Cerebellar nuclear complex (tissue), 1 donor: ENCODE measurements around the gene CCDC50.

Experiments used
- DNase-seq, 2 experiments: peaks; one replicate each; lab custom pipeline; 2025; lab: John Stamatoyannopoulos, UW

The CCDC50 gene

DNA sequence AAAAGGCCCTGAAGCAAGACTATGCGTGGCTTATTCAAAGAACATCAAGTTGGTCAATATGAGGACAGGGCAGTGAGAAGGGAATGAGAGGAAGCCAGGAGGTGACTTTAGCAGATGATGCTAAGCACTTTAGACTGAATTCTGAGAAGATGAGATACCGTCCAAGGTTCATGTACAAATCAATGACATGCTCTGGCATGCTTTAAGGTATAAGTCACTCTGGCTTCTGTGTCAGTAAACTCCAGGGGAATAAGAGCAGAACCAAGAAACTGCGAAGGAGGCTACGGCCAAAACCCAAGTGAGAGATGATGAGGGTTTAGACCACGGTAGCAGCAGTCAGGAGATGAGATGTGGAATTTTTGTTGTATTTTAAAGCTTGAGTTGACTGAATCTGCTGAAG lies 8.9 kb upstream of the CCDC50 start:
- no peak for DNase-seq

- no peak for DNase-seq
Measured at GRCh38 chr3:191321019-191321767, 8.0 kb upstream of the CCDC50 start.

GRCh38 chr3:191324936-191325335 lies 4.3 kb upstream of the CCDC50 start:
- no peak for DNase-seq

- DNase-seq = no peak
Measured at GRCh38 chr3:191327526-191327925, 1.7 kb upstream of the CCDC50 start.

GRCh38 chr3:191328383-191328961 lies 722 bp upstream of the CCDC50 start:
- no peak for DNase-seq

DNA sequence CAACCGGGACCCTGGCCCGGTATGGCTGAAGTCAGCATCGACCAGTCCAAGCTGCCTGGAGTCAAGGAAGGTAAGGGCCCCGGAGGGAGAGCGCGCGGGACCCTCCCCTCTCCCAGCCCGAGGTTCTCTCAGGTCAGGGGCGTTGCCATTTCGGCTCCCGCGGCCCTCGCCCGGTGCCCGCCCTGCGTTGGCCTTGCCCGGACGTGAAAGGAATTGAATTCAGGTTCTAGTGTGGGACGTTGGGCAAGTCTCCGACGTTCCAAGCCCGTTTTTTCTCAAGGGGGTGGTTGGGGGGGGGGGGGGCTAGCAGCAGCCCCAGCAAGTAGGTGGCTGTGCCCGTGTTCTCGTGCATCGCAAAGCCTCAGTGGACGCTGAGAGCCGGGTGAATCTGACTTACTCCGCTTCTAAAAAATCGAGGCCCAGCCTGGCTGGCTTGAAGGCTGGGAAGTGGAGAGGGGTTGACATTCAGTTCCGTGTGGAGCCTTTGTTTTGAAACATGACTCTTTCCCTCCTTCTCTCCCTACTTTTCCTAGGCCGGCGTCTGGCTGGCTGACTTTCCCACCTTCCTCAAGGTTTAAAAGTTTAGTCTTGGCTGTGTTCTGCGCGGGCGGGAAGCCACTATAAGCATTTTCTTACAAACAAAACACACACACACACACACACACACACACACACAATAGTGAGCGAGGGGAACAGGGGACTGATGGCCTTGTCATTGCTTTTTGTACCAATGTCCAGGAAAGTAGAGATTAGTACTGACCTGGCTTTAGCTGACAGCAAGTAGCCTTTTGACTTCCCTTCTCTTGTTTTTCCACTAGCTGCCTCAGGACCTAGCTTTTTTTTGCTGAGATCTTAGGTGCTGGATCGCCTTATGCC lies 698 bp downstream of the CCDC50 start, which contains the start of gene UTS2B:
UTS2B (minus strand) TSS at position 873 of the 876 bp plus-strand sequence. CDS start 48,337 bp downstream, outside the sequence.
- DNase-seq = no peak

- DNase-seq = no peak
Measured at GRCh38 chr3:191330530-191331048, 1.4 kb downstream of the CCDC50 start.

GRCh38 chr3:191331388-191331787 lies 2.2 kb downstream of the CCDC50 start:
- no peak for DNase-seq

DNA sequence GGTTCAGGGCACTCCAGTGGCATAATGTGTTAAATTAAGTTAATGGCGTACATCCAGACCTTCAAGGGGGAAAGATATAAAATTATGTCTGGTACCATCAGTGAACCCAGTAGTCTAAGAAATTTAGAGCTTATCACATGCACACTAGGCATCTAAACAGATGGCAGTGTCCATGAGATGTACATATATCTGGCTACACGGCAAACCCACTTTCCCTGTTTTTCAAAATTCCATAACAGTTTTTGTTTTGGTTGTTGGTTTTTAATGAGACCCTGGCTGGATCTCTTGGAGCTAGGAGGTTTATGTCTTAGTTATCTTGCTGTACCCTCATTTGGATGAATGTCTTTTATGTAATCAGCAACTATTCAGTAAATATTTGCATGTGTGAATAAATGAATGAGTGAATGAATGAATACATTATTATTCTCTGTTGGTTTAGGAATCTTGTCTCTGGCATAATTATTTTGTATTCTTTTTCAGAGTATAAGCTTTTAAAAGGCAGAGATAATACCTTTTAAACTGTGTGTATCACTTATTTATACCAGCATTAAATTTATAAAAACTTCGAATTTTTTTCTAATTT lies 4.2 kb downstream of the CCDC50 start:
- DNase-seq = no peak

DNA sequence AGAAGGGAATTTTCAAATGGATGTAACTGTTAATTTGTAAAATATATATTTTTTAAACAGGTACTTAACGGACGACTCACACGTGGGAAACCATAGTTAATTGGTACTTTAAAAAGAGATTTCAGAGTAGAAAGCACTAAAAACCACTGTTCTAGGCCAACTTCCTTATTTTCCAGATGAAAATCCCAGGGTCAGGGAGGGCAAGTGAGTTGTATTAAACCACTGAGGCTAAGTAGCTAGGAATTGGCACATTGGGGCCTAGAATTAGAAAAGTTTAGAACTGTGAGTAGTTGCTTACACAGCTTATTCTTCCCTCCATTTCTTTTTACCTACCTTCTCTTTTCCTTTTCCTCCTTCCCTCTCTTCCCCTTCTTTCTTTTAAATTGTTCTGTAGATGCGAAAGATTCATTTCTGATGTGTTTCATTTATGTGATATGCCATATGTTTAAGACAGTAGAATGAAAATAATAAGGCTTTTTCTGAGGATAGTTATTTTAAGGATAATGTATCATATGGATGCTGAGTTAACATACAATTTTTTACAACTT lies 5.2 kb downstream of the CCDC50 start:
- no peak for DNase-seq

DNA sequence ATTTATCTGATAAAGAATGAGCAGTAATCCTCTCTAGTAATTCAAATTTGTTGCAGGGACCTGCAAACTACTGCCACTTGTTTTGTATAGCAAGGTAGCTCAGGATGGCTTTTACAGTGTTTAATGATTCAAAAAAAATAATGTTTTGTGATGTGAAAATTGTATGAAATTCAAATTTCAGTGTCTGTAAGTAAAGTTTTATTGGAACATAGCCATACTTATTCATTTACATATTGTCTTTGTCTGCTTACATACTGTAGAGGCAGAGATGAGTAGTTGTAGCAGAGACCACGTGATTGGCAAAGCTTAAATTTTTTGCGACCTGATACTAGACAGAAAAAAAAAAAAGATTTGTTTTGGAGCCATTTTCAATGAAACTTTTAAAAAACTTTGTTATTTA lies 7.6 kb downstream of the CCDC50 start:
- no peak for DNase-seq

DNA sequence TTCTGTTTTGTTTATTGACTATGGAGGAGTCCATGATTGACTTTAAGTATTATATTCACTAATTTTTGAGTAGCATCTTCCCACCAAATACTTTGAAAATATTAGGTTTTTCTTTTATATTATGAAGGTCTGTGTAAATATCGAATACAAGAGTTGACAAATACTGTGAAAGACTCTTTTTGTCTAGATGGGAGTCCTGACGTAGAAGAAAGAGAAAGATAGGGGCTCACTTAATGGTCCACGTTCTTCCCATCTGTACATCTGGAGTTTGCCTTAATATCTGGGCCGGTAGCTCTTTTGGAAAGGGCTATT lies 8.9 kb downstream of the CCDC50 start:
- no peak for DNase-seq

- DNase-seq = no peak
Measured at GRCh38 chr3:191339316-191339917, 10.2 kb downstream of the CCDC50 start.

DNA sequence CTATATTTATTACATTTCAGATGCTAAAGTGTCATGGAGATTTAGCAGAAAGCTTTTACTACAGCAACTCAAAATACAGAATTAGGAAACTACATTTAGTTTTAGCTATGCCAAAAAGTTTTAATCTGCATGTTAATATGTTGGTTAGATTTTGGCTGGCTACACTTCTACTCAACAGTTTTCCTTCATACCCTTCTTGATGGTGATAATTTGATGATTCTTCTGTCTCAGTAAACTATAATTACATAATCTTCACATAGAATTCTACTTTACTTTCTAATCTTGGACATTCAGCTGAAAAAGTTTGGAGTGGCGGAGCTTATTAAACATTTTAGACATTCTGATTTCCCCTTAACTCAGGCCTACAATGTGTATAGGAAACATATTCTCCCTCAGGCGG lies 11.2 kb downstream of the CCDC50 start:
- DNase-seq = no peak

DNA sequence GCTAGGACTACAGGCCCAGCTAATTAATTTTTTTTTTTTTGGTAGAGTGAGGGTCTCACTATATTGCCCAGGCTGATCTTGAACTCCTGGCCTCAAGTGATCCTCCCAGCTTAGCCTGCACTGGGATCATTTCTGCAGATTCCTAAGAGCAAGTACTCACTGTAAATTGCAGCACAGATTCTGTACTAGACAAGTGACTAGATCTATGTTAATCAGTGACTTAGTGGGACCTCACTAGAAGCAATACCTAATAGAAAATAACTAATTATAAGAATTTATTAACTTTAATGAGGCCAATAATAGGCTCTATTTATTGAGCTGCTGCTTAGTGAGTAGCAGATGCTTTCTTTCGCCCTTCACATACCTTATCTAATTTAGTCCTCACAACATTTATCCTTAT lies 11.8 kb downstream of the CCDC50 start:
- no peak for DNase-seq

- DNase-seq = no peak
Measured at GRCh38 chr3:191342006-191342405, 12.8 kb downstream of the CCDC50 start.

GRCh38 chr3:191342411-191342810 lies 13.2 kb downstream of the CCDC50 start:
- no peak for DNase-seq

DNA sequence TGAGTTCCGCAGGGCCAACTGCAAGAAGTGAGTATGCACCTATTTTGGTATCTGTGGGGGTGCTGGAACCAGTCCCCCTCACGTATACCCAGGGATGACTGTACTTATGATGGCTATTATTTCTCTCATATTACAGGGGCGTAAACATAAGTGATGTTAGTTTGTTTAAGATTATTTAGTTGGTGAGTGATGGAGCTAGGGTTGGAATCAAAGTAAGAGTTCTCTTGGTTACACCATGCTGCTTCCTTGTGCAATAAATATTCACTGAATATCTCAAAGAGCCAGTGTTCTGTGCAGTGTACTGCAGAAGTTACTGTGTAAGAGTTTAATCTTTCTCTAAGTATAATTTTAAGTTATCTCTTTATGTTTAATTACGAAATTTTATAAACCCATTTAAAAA lies 13.9 kb downstream of the CCDC50 start:
- no peak for DNase-seq

GRCh38 chr3:191343913-191344312 lies 14.7 kb downstream of the CCDC50 start:
- no peak for DNase-seq

DNA sequence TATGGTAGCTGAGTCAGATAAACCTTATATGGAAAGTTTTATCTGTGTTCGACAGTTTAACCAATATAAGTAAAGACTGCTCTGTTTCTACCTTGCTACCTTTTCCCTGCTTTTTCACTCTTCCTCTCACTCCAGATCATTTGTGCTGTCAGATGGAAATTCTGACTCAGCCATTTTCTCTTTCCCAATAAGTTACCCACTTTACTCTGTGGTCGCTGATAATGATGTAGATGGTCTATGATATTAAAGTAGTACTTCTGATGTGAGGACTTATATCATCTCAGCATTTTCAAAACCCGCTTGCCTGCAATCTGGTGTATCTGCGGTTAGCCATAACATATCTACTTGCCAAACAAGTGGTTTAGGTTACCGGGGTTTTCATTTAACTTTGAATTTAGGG lies 16.1 kb downstream of the CCDC50 start:
- DNase-seq = no peak

DNA sequence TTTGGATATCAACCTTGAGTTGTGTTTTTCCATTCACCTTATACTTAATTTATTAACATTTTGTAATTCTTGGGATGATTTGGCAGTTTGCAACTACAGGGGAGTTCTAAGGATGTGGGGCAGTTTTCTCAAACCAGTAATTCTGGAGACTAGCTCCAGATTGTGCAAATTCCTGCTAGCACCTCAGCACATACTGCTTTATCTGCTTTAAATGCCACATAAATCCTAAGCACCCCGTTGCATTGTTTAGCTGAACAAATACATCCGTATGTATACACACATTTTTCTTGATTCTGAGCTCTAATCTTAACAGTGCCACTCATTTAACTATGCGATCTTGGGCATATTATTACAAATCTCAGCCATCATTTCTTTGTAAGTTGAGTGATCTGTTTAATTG lies 18.0 kb downstream of the CCDC50 start:
- no peak for DNase-seq

GRCh38 chr3:191348098-191348497 lies 18.9 kb downstream of the CCDC50 start:
- no peak for DNase-seq
